ENCODE measurements around the gene RNF182. TPM values are rescaled to one million over a fixed set of nuclear protein-coding genes. Genes with fewer than 3 reads are reported as not detected.

The RNF182 gene
- total and polyA plus RNA-seq, 2 donors (not counting 1 experiment from before 2014, with no cell fraction given), result 2.5 to 14.1 TPM

DNA sequence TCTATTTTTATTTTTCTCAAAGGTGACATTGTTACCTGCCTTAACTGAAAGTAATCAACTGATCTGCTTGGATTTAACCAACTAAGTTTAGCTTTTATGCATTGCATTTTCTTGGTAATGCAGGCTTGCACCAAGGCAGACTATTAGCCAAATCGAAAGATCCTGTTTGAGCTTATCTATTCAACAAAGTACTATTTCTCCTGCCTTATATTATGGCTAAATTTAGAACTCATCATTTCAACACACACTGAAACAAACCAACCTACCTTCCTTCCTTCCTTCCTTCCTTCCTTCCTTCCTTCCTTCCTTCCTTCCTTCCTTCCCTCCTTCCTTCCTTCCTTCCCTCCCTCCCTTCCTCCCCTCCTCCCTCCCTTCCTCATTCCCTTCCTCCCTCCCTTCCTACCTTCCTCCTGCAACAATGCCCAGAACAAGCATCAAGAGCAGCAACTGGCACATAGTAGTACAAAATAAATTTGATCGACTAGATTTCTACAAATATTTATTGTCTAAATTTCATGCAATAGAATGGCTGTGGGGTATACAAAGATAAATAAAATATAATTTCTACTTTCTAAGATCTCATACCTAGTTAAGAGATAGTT is 17.0 kb upstream of the RNF182 start:
- Histone ChIP-seq H3K36me3 (ENCODE audit: control insufficient read depth, insufficient read depth, low read length) (no peaks in the 10 kb centered on the region), H3K9me3 (ENCODE audit: control insufficient read depth, insufficient read depth, low read depth, low read length) (no peaks in the 10 kb centered on the region), H3K9ac (ENCODE audit: insufficient read depth, low read length) (no peak overlapping the region), H3K4me2 (ENCODE audit: extremely low read depth, insufficient read depth, low read length) (no peak overlapping the region), H3K4me1 (ENCODE audit: control insufficient read depth, extremely low read depth, insufficient read depth, low read length) (no peaks in the 10 kb centered on the region), H4K20me1 (ENCODE audit: control insufficient read depth, extremely low read depth, insufficient read depth, low read length) (no peaks in the 10 kb centered on the region), H3K27me3 (ENCODE audit: control insufficient read depth, insufficient read depth, low read length) (peaks cover 10% of the 10 kb centered on the region), H3K79me2 (ENCODE audit: control insufficient read depth, insufficient read depth, low read length) (no peaks in the 10 kb centered on the region), H2AFZ (ENCODE audit: low read length) (no peak overlapping the region), H3K4me3 (replicated peaks in 1 of 4; ENCODE audit: control extremely low read depth in 1 of 4, insufficient read depth in 1 of 4, low read depth in 3 of 4, low read length in 4 of 4) (no peak overlapping the region), H3K27ac (ENCODE audit: insufficient read depth, low read length) (no peak overlapping the region)
- TF ChIP-seq EZH2 (IDR thresholded peaks at IDR 0.05; ENCODE audit: low read length, missing control alignments), result no peak
- TF ChIP-seq CTCF (conservative IDR thresholded peaks at IDR 0.05 in 1 of 2, IDR thresholded peaks at IDR 0.05 in 1 of 2; ENCODE audit: low read depth in 1 of 2, low read length in 2 of 2), result no peak
- no peak for DNase-seq (ENCODE audit: low read depth in 2 of 2)

- H3K4me1 ChIP-seq (ENCODE audit: control insufficient read depth, extremely low read depth, insufficient read depth, low read length), result no peaks in the 10 kb centered on the region
- TF ChIP-seq EZH2 (IDR thresholded peaks at IDR 0.05; ENCODE audit: low read length, missing control alignments) (no peak), CTCF (conservative IDR thresholded peaks at IDR 0.05 in 1 of 2, IDR thresholded peaks at IDR 0.05 in 1 of 2; ENCODE audit: low read depth in 1 of 2, low read length in 2 of 2) (peak; percentile 77 to 79)
- peaks cover 3% of the 10 kb centered on the region for H3K27me3 ChIP-seq (ENCODE audit: control insufficient read depth, insufficient read depth, low read length)
- H3K79me2 ChIP-seq (ENCODE audit: control insufficient read depth, insufficient read depth, low read length), result no peaks in the 10 kb centered on the region
- H3K4me3 ChIP-seq (replicated peaks in 1 of 4; ENCODE audit: control extremely low read depth in 1 of 4, insufficient read depth in 1 of 4, low read depth in 3 of 4, low read length in 4 of 4), result no peak overlapping the region
- H3K9me3 ChIP-seq (ENCODE audit: control insufficient read depth, insufficient read depth, low read depth, low read length), result no peaks in the 10 kb centered on the region
- H3K27ac ChIP-seq (ENCODE audit: insufficient read depth, low read length), result no peak overlapping the region
- no peaks in the 10 kb centered on the region for H4K20me1 ChIP-seq (ENCODE audit: control insufficient read depth, extremely low read depth, insufficient read depth, low read length)
- DNase-seq (ENCODE audit: low read depth in 2 of 2), result peak; percentile 66 to 84
- H3K9ac ChIP-seq (ENCODE audit: insufficient read depth, low read length), result no peak overlapping the region
- no peak overlapping the region for H3K4me2 ChIP-seq (ENCODE audit: extremely low read depth, insufficient read depth, low read length)
- H2AFZ ChIP-seq (ENCODE audit: low read length), result no peak overlapping the region
- H3K36me3 ChIP-seq (ENCODE audit: control insufficient read depth, insufficient read depth, low read length), result no peaks in the 10 kb centered on the region
Observed at GRCh38 chr6:13908955-13909381, 15.8 kb upstream of the RNF182 start.

GRCh38 chr6:13910443-13910842 is 14.3 kb upstream of the RNF182 start:
- no peak for DNase-seq (ENCODE audit: low read depth in 2 of 2)
- H3K4me2 ChIP-seq (ENCODE audit: extremely low read depth, insufficient read depth, low read length), result no peak overlapping the region
- no peaks in the 10 kb centered on the region for H3K4me1 ChIP-seq (ENCODE audit: control insufficient read depth, extremely low read depth, insufficient read depth, low read length)
- no peaks in the 10 kb centered on the region for H4K20me1 ChIP-seq (ENCODE audit: control insufficient read depth, extremely low read depth, insufficient read depth, low read length)
- no peaks in the 10 kb centered on the region for H3K36me3 ChIP-seq (ENCODE audit: control insufficient read depth, insufficient read depth, low read length)
- H2AFZ ChIP-seq (ENCODE audit: low read length), result no peak overlapping the region
- H3K79me2 ChIP-seq (ENCODE audit: control insufficient read depth, insufficient read depth, low read length), result no peaks in the 10 kb centered on the region
- H3K9ac ChIP-seq (ENCODE audit: insufficient read depth, low read length), result no peak overlapping the region
- H3K4me3 ChIP-seq (replicated peaks in 1 of 4; ENCODE audit: control extremely low read depth in 1 of 4, insufficient read depth in 1 of 4, low read depth in 3 of 4, low read length in 4 of 4), result no peak overlapping the region
- H3K27ac ChIP-seq (ENCODE audit: insufficient read depth, low read length), result no peak overlapping the region
- no peaks in the 10 kb centered on the region for H3K9me3 ChIP-seq (ENCODE audit: control insufficient read depth, insufficient read depth, low read depth, low read length)
- TF ChIP-seq EZH2 (IDR thresholded peaks at IDR 0.05; ENCODE audit: low read length, missing control alignments) (no peak), CTCF (conservative IDR thresholded peaks at IDR 0.05 in 1 of 2, IDR thresholded peaks at IDR 0.05 in 1 of 2; ENCODE audit: low read depth in 1 of 2, low read length in 2 of 2) (no peak)
- H3K27me3 ChIP-seq (ENCODE audit: control insufficient read depth, insufficient read depth, low read length), result no peaks in the 10 kb centered on the region
